K562 (cell line): ENCODE results near the gene ZNF316.

ENCODE experiments used
- CBFA2T2 ChIP-seq: fragments of 450-650 bp; conservative IDR thresholded peaks from 2 replicates; pipeline ENCODE4 v1.6.1; 2017; ENCODE audit warnings: mild to moderate bottlenecking
- TF ChIP-seq, protein P1 (sequence below), 2 experiments: fragments of 450-650 bp in 1 of 2; sonication (generic) in 1 of 2; formaldehyde crosslinking in 1 of 2; IDR thresholded peaks in 1 of 2; conservative IDR thresholded peaks in 1 of 2; 2 replicates each; pipeline versions ENCODE4 v1.6.1 to v1.8.1; 2016 to 2023; ENCODE audit warnings: mild to moderate bottlenecking in 2 of 2, moderate library complexity in 2 of 2, inconsistent platforms in 1 of 2, missing genetic modification reagents in 1 of 2

DNA sequence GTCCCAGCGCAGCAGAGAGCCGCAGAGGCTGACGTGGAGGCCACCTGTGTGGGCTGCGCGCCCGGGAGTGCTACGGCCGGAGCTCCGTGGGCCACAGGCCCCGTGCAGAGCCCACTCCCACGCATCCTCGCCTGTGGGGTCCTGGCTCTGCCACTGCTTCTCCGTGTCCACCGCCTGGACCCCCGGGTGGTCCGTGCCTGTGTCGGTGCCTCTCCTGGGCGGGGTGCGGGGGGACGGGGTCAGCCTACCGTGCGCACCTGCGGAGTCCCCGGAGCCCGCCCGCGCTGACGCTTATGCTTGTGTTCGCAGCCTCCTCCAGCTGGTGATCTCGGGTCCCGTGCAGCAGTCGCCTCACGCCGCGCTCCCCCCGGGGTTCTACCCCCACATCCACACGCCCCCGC is 29.5 kb upstream of the ZNF316 start:
- TF ChIP-seq, protein P1, sequence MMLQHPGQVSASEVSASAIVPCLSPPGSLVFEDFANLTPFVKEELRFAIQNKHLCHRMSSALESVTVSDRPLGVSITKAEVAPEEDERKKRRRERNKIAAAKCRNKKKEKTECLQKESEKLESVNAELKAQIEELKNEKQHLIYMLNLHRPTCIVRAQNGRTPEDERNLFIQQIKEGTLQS (IDR thresholded peaks at IDR 0.05), result no peak
- TF ChIP-seq, protein P1 (CRISPR knock-in tag; conservative IDR thresholded peaks at IDR 0.05), result no peak
- no peak for TF ChIP-seq CBFA2T2
